ENCODE results near the gene DCP1A.
A peak's percentile ranks its signal among the peaks of the same experiment; 100 is the strongest.
"Not testable (repeated sequence)": the region's sequence is repeated elsewhere in the genome, so short reads cannot be mapped to it uniquely, and the experiment has no call there.

DCP1A gene

GRCh38 chr3:53348118-53348517 lies 775 bp upstream of the DCP1A start:
- peak overlapping the region; percentile 98 for H3K4me3 Mint-ChIP-seq

GRCh38 chr3:53346922-53347260 lies 452 bp downstream of the DCP1A start:
- Mint-ChIP-seq H3K27ac (peak overlapping the region; percentile 98), H3K27me3 (no peaks in the 10 kb centered on the region), H3K4me3 (peak overlapping the region; percentile 98), H3K4me1 (ENCODE audit: low read depth) (peaks cover 34% of the 10 kb centered on the region), H3K9me3 (no peaks in the 10 kb centered on the region), H3K36me3 (ENCODE audit: low read depth) (peaks cover 48% of the 10 kb centered on the region)
- DNase-seq: no peak

More at GRCh38 chr3:53348118-53348517, 775 bp upstream of the DCP1A start:
- peak overlapping the region; percentile 98 for H3K27ac Mint-ChIP-seq
- peaks cover 28% of the 10 kb centered on the region for H3K4me1 Mint-ChIP-seq (ENCODE audit: low read depth)
- not testable (repeated sequence) for H3K9me3 Mint-ChIP-seq, DNase-seq, H3K27me3 Mint-ChIP-seq
- peaks cover 37% of the 10 kb centered on the region for H3K36me3 Mint-ChIP-seq (ENCODE audit: low read depth)

DNA sequence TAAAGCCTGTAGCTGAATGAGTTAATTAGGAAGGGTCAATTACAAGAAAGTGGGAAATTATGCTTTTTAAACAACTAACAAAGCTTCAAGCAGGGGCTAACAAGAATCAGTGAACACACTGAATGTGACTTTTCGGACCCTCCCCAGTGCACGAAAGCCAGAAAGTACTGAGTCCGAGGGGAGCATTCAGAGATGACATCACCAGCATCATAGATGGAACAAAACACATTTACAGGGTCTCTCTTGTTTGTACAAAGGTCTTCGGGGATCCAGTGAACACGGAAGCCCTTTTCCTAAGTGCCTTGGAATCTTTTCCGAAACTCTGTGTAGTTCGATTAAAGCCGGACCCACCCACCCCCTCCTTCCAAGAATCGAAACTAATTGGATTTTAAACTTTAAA lies 829 bp downstream of the DCP1A start:
- Mint-ChIP-seq H3K9me3 (no peaks in the 10 kb centered on the region), H3K4me1 (ENCODE audit: low read depth) (peaks cover 34% of the 10 kb centered on the region), H3K36me3 (ENCODE audit: low read depth) (peaks cover 52% of the 10 kb centered on the region), H3K27me3 (no peaks in the 10 kb centered on the region), H3K27ac (peak overlapping the region; percentile 98), H3K4me3 (peak overlapping the region; percentile 98)
- DNase-seq: no peak

GRCh38 chr3:53342353-53342752 lies 5.0 kb downstream of the DCP1A start:
- no peak overlapping the region for H3K27ac Mint-ChIP-seq
- no peak for DNase-seq

DNA sequence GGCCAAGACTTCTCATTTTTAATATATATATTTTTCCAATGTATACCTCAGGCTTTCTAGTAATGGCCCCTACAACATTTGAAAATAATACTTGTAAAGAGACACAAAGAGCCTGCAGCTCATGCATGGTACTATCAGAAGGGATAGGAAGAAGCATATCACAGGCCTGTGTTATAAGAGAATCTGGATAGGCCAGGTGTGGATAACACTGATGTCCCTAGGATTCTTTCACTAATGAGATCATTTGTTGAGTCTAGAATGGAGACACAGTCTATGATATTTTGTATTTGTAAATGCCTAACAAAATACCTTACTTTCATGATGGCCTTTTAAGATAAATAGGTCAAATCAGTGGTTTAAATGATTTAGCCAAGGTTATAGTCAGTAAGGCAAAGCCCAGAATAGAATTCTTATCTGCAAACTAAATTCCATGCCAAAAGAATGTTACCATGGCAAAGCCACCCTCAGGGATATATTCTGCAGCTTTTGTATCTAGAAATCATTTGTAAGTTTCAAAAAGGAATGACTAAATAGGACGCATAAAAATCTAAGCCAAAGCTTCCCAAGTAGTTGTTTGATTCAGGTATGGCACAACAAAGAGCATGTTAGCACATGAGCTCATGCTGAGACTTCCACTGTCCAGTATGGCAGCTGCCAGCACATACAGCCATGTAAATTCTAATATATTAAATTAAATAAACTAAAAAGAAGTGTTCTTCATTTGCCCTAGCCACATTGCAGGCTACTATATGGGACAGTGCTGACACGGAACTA lies 10.0 kb downstream of the DCP1A start:
- Mint-ChIP-seq H3K27me3 (no peaks in the 10 kb centered on the region), H3K9me3 (no peaks in the 10 kb centered on the region), H3K36me3 (ENCODE audit: low read depth) (peaks cover 79% of the 10 kb centered on the region), H3K4me1 (ENCODE audit: low read depth) (peaks cover 13% of the 10 kb centered on the region), H3K27ac (no peak overlapping the region), H3K4me3 (no peak overlapping the region)
- no peak for DNase-seq

More at GRCh38 chr3:53342353-53342752, 5.0 kb downstream of the DCP1A start:
- Mint-ChIP-seq H3K36me3 (ENCODE audit: low read depth) (peaks cover 83% of the 10 kb centered on the region), H3K27me3 (no peaks in the 10 kb centered on the region), H3K4me3 (no peak overlapping the region), H3K4me1 (ENCODE audit: low read depth) (peaks cover 42% of the 10 kb centered on the region), H3K9me3 (no peaks in the 10 kb centered on the region)

GRCh38 chr3:53334742-53335141 lies 12.6 kb downstream of the DCP1A start:
- Mint-ChIP-seq H3K27ac (no peak overlapping the region), H3K36me3 (ENCODE audit: low read depth) (peaks cover 77% of the 10 kb centered on the region), H3K4me1 (ENCODE audit: low read depth) (peaks cover 23% of the 10 kb centered on the region), H3K9me3 (no peaks in the 10 kb centered on the region), H3K27me3 (no peaks in the 10 kb centered on the region), H3K4me3 (no peak overlapping the region)
- DNase-seq: no peak

- no peaks in the 10 kb centered on the region for H3K9me3 Mint-ChIP-seq
- peaks cover 68% of the 10 kb centered on the region for H3K36me3 Mint-ChIP-seq (ENCODE audit: low read depth)
- H3K4me1 Mint-ChIP-seq (ENCODE audit: low read depth): peaks cover 32% of the 10 kb centered on the region
- H3K4me3 Mint-ChIP-seq: no peak overlapping the region
- no peak for DNase-seq
- no peaks in the 10 kb centered on the region for H3K27me3 Mint-ChIP-seq
- no peak overlapping the region for H3K27ac Mint-ChIP-seq
These were observed 15.5 kb downstream of the DCP1A start for GRCh38 chr3:53331871-53332270.

DNA sequence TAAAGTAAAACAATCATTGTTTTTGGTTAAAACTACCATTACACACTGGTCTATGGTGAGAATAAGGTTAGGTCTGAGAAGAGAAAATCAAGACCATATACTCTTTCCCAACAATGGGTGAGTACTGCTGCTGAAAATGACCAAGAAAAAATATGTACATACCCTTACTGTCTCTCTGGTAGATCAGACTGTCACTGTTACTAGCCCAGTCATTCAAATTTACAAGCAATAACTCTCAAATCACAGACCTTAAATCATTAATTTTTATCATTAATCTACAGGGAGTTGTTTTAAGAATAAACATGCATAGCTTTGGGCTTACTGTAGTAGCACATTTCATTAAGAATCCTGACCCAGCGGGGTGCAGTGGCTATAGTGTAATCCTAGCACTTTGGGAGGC lies 17.4 kb downstream of the DCP1A start:
- Mint-ChIP-seq H3K36me3 (ENCODE audit: low read depth) (peaks cover 75% of the 10 kb centered on the region), H3K27ac (peak overlapping the region; percentile 13), H3K9me3 (no peaks in the 10 kb centered on the region), H3K4me1 (ENCODE audit: low read depth) (peaks cover 44% of the 10 kb centered on the region), H3K27me3 (no peaks in the 10 kb centered on the region), H3K4me3 (no peak overlapping the region)
- DNase-seq: no peak

DNA sequence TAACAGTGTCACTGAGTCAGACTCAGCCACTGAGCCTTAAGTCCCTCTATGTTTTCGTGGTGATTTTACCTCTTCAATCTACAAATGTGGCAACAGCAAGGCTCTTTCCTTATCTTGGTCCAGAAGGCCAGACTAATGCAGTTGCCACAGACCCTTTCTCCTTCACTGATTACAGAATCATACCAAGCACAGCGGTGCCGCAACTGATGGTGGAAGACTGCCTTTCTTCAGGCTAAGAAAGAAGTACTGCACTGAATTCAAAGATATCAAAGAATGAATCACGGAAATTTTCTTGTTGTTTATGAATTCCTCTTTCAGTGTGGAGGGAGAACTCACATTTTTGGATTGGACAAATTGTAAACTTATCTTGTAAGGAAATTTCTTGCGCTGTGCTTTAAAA lies 18.6 kb downstream of the DCP1A start:
- no peaks in the 10 kb centered on the region for H3K27me3 Mint-ChIP-seq
- H3K36me3 Mint-ChIP-seq (ENCODE audit: low read depth): peaks cover 67% of the 10 kb centered on the region
- H3K4me3 Mint-ChIP-seq: no peak overlapping the region
- no peaks in the 10 kb centered on the region for H3K9me3 Mint-ChIP-seq
- H3K4me1 Mint-ChIP-seq (ENCODE audit: low read depth): peaks cover 47% of the 10 kb centered on the region
- DNase-seq: no peak
- peak overlapping the region; percentile 73 for H3K27ac Mint-ChIP-seq

DNA sequence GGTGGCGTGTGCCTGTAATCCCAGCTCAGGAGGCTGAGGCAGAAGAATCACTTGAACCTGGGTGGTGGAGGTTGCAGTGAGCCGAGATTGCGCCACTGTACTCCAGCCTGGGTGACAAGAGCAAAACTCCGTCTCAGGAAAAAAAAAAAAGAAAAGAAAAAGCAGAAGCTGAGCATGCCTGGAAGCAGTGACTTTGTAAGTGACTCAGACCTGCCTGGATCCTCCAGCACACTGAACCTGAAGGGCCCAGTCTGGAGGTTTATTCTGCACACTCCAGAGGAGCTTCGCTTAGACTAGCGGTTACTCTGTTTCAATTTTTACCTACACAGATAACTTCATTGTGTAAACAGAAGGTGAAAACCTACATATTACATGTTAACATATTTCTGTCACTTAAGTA lies 19.4 kb downstream of the DCP1A start:
- peaks cover 51% of the 10 kb centered on the region for H3K4me1 Mint-ChIP-seq (ENCODE audit: low read depth)
- DNase-seq, H3K9me3 Mint-ChIP-seq, H3K4me3 Mint-ChIP-seq, H3K27ac Mint-ChIP-seq, H3K27me3 Mint-ChIP-seq: not testable (repeated sequence)
- peaks cover 70% of the 10 kb centered on the region for H3K36me3 Mint-ChIP-seq (ENCODE audit: low read depth)

DNA sequence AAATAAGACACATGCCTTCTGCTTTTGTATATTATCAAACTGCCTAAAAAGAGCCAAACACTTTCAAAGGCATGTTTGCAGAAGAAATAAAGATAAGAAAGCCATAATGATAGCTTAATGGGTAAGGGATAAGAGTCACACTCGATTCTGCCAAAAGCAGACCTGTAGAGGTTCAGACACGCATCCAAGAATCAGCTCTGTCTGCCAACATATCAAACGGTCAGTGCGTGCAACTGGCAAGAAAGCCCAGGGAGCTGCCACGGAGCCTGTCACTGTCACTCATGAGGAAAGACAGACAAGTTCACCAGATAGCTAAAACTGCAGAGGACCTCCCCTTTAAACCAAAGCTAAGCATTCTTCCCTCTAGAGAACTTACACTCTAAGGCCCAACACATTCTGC lies 23.2 kb downstream of the DCP1A start:
- Mint-ChIP-seq H3K36me3 (ENCODE audit: low read depth) (peaks cover 61% of the 10 kb centered on the region), H3K27ac (no peak overlapping the region), H3K27me3 (no peaks in the 10 kb centered on the region), H3K4me3 (no peak overlapping the region), H3K9me3 (no peaks in the 10 kb centered on the region), H3K4me1 (ENCODE audit: low read depth) (peaks cover 37% of the 10 kb centered on the region)
- no peak for DNase-seq

DNA sequence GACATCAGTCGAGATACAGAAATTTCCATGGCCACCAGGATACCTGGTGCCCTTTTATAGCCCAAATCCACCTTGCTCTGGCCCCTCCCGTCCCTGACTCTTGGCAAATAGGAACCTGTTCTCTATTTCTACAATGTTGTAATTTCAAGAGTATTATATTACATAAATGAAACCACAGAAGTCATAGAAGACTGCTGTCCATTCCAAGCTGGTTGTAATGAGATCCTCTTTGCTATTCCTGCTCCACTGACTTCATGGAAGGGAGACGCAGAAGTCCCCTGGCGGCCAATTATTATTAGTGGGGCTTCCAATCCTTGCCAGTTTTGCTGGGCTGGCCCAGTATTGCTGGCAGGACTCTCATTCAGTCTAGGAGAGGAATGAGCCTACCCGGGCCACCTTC lies 26.6 kb downstream of the DCP1A start:
- peaks cover 21% of the 10 kb centered on the region for H3K4me1 Mint-ChIP-seq (ENCODE audit: low read depth)
- no peak overlapping the region for H3K4me3 Mint-ChIP-seq
- no peaks in the 10 kb centered on the region for H3K9me3 Mint-ChIP-seq
- H3K27me3 Mint-ChIP-seq: no peaks in the 10 kb centered on the region
- no peak overlapping the region for H3K27ac Mint-ChIP-seq
- H3K36me3 Mint-ChIP-seq (ENCODE audit: low read depth): peaks cover 65% of the 10 kb centered on the region
- no peak for DNase-seq

- no peak for DNase-seq
- Mint-ChIP-seq H3K27me3 (no peaks in the 10 kb centered on the region), H3K4me3 (no peak overlapping the region), H3K4me1 (ENCODE audit: low read depth) (peaks cover 10% of the 10 kb centered on the region), H3K27ac (no peak overlapping the region), H3K36me3 (ENCODE audit: low read depth) (peaks cover 64% of the 10 kb centered on the region), H3K9me3 (no peaks in the 10 kb centered on the region)
These were observed 28.8 kb downstream of the DCP1A start for GRCh38 chr3:53318522-53318921.

- Mint-ChIP-seq H3K27me3 (no peaks in the 10 kb centered on the region), H3K4me1 (ENCODE audit: low read depth) (no peaks in the 10 kb centered on the region), H3K9me3 (no peaks in the 10 kb centered on the region), H3K4me3 (no peak overlapping the region), H3K36me3 (ENCODE audit: low read depth) (peaks cover 77% of the 10 kb centered on the region), H3K27ac (no peak overlapping the region)
- DNase-seq: no peak
These were observed 34.5 kb downstream of the DCP1A start for GRCh38 chr3:53312832-53313231.

DNA sequence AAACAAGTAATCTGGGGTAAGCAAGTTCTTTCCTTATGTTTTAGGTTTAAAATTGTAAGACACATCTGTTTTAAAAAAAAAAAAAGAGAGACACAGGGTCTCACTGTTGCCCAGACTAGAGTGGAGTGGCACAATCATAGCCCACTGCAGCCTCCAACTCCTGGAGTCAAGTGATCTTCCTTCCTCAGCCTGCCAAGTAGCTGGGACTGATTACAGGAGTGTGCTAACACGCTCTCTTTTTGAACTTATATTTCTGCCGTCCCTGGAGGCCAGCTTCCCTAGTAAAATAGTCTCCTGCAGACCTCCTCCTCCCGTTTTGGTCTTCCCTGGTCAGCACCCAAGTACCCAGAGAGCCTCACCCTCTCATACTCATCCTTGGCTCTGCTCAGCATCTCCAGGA lies 35.5 kb downstream of the DCP1A start:
- H3K27ac Mint-ChIP-seq: no peak overlapping the region
- H3K27me3 Mint-ChIP-seq: no peaks in the 10 kb centered on the region
- H3K9me3 Mint-ChIP-seq: no peaks in the 10 kb centered on the region
- H3K4me3 Mint-ChIP-seq: no peak overlapping the region
- DNase-seq: no peak
- no peaks in the 10 kb centered on the region for H3K4me1 Mint-ChIP-seq (ENCODE audit: low read depth)
- peaks cover 80% of the 10 kb centered on the region for H3K36me3 Mint-ChIP-seq (ENCODE audit: low read depth)

DNA sequence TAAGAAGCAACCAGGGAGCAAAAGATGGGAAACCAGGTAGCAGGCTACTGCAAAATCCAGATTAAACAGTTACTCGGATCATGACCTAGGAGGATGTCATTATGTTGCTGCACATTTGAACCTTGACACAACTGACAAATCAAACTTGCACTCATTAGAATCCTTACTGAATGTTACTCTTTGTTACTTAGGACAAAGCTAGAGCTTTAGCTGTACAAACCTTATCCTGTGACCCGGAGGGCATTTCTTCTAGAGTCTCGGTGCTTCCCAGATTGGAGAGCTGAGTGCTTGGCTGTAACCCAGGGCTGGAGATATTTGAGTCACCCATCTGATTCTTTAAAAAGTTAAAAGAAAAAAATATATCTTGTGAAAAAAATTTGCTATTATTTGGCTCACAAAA lies 43.4 kb downstream of the DCP1A start:
- Mint-ChIP-seq H3K9me3 (no peaks in the 10 kb centered on the region), H3K36me3 (ENCODE audit: low read depth) (peaks cover 70% of the 10 kb centered on the region), H3K27ac (peak overlapping the region; percentile 69), H3K4me1 (ENCODE audit: low read depth) (peaks cover 2% of the 10 kb centered on the region), H3K4me3 (no peak overlapping the region), H3K27me3 (no peaks in the 10 kb centered on the region)
- no peak for DNase-seq
